ENCODE results near the gene OR52A1. TPM values are rescaled to one million over a fixed set of nuclear protein-coding genes. Genes with fewer than 3 reads are reported as not detected.

The OR52A1 gene
- total RNA-seq, 2 experiments from 2014 or later = not detected

DNA sequence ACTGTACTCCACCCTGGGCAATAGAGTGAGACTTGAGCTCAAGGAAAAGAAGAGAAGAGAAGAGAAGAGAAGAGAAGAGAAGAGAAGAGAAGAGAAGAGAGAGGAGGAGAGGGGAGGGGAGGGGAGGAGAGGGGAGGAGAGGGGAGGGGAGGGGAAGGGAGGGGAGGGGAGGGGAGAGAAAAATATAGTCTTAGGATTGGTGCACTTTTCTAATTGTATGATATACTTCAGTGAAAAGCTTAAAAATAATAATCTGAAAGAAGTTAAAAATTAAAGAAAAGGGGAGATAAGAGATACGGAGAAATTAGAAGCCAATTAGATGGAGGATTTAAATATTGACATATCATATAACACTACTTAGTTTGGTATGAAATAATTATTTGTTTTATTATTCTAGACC is 35.7 kb downstream of the OR52A1 start:
- H3K4me3 Mint-ChIP-seq = no peak overlapping the region
- no peaks in the 10 kb centered on the region for H3K4me1 Mint-ChIP-seq
- CTCF ChIA-PET = no interaction called here
- H3K9me3 Mint-ChIP-seq (ENCODE audit: low read depth) = no peaks in the 10 kb centered on the region
- no peaks in the 10 kb centered on the region for H3K36me3 Mint-ChIP-seq
- DNase-seq (no peak), ATAC-seq (no peak)
- H3K27ac Mint-ChIP-seq = no peak overlapping the region
- peaks cover 4% of the 10 kb centered on the region for H3K27me3 Mint-ChIP-seq

DNA sequence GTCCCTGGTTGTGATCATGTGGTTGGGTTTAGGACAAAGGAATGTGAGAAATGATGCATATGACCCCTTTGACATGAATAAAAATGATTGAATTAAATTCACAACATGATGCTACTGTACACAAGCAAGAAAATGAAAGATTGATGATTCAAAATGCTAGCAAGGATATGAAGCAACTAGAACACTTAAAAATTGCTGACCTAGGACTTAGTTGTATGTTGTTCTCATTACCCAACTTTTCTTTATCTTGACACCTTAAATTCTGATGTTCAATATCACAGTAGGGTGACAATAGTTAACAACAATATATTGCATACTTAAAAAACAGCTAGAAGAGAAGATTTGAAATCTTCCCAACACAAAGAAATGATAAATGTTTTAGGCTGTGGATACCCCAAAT is 37.0 kb downstream of the OR52A1 start:
- no peak for ATAC-seq
- Mint-ChIP-seq H3K27ac (no peak overlapping the region), H3K4me1 (no peaks in the 10 kb centered on the region), H3K27me3 (peaks cover 4% of the 10 kb centered on the region), H3K36me3 (no peaks in the 10 kb centered on the region), H3K9me3 (ENCODE audit: low read depth) (no peaks in the 10 kb centered on the region), H3K4me3 (no peak overlapping the region)
- CTCF ChIA-PET = no interaction called here
- DNase-seq = no peak

DNA sequence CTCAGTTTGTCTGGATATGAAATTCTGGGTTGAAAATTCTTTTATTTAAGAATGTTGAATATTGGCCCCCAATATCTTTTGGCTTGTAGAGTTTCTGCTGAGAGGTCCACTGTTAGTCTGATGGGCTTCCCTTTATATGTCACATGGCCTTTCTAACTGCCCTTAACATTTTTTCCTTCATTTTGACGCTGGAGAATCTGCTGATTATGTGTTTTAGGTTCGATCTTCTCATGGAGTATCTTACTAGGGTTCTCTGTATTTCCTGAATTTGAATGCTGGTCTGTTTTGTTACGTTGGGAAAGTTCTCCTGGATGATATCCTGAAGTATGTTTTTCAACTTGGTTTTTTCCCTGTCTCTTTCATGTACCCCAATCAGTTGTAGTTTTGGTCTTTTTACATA is 39.2 kb downstream of the OR52A1 start:
- no peak for DNase-seq
- Mint-ChIP-seq H3K4me1 (no peaks in the 10 kb centered on the region), H3K36me3 (no peaks in the 10 kb centered on the region), H3K27me3 (peaks cover 2% of the 10 kb centered on the region), H3K4me3 (no peak overlapping the region), H3K9me3 (ENCODE audit: low read depth) (no peaks in the 10 kb centered on the region), H3K27ac (no peak overlapping the region)
- CTCF ChIA-PET = no interaction called here
- no peak for ATAC-seq

DNA sequence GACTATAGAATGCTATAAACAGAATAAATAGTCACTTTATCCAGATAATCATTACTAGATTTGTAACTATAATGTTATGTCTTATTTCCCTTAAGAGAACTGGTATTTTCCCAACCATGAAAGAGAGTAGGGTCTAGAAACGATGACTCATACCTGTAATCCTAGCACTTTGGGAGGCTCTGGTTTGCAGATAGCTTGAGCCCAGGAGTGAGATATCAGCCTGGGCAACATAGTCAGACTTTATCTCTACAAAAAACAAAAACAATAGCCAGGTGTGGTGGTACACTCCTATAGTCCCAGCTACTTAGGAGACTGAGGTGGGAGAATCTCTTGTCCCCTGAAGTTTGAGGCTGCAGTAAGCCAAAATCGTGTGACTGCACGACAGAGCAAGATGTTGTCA is 47.3 kb downstream of the OR52A1 start:
- ATAC-seq (no peak), DNase-seq (no peak)
- no peak overlapping the region for H3K4me3 Mint-ChIP-seq
- no peaks in the 10 kb centered on the region for H3K27me3 Mint-ChIP-seq
- H3K4me1 Mint-ChIP-seq = no peaks in the 10 kb centered on the region
- no peaks in the 10 kb centered on the region for H3K36me3 Mint-ChIP-seq
- H3K9me3 Mint-ChIP-seq (ENCODE audit: low read depth) = no peaks in the 10 kb centered on the region
- no peak overlapping the region for H3K27ac Mint-ChIP-seq
- CTCF ChIA-PET = no interaction called here

DNA sequence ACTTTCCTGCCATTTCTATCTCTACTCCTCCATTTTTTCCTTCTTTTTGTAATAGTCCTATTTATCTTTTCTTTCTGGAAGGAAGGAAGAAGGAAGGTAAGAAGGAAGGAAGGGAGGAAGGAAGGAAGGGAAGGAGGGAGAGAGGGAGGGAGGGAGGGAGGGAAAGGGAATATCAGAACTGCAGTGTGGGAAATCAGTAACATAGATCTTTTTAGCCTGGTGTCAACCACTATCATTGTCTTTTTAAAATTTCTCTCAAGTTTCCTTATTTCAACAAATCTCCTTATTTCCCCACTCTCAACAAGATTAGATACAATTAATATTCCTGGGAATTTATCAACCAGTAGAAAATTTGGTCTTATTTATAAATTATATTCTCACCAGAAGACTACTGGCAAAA is 51.5 kb downstream of the OR52A1 start:
- no peaks in the 10 kb centered on the region for H3K36me3 Mint-ChIP-seq
- H3K4me3 Mint-ChIP-seq = no peak overlapping the region
- H3K27me3 Mint-ChIP-seq = no peaks in the 10 kb centered on the region
- CTCF ChIA-PET = no interaction called here
- H3K27ac Mint-ChIP-seq = no peak overlapping the region
- DNase-seq (no peak), ATAC-seq (no peak)
- H3K4me1 Mint-ChIP-seq = no peaks in the 10 kb centered on the region
- no peaks in the 10 kb centered on the region for H3K9me3 Mint-ChIP-seq (ENCODE audit: low read depth)

DNA sequence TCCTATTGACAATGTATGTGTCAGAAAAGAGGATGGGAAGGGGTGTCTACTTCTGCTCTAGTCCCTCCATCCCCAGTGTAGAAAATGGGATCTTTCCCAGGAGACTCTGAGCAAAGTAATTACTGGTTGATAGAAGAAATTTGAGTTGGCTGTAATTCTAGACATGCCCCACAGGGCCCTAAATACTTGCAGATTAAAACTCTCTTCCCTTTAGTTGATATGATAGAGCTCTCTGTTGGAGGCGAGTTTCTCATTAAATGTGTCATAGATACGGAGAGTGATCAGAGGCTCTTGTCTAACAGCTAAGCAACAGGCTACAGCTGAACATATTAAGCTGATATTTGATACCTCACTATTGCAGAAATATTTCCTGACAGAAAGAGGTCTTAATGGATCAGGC is 52.3 kb downstream of the OR52A1 start:
- ATAC-seq = no peak
- no peak for DNase-seq
- H3K4me1 Mint-ChIP-seq = no peaks in the 10 kb centered on the region
- CTCF ChIA-PET = no interaction called here
- no peaks in the 10 kb centered on the region for H3K27me3 Mint-ChIP-seq
- no peak overlapping the region for H3K27ac Mint-ChIP-seq
- no peak overlapping the region for H3K4me3 Mint-ChIP-seq
- no peaks in the 10 kb centered on the region for H3K9me3 Mint-ChIP-seq (ENCODE audit: low read depth)
- H3K36me3 Mint-ChIP-seq = no peaks in the 10 kb centered on the region

DNA sequence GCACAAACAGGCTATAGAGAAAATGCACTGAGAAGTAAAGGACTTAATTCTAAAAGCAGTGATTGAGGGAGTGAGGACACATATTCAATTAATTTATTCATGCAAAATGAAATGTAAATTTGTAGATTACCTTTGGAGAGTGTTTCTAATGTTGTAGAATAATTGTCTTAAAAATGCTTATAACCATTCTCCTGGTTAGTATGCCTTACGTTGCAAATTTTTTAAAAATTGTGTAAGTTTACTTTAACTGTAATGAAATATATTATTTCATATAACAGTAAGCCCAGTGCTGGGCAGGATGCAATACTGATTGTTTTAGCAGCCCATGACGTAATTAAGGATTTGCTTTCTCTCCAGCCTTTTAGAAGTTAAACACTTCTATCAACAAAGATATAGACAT is 58.5 kb downstream of the OR52A1 start:
- Mint-ChIP-seq H3K27ac (no peak overlapping the region), H3K36me3 (no peaks in the 10 kb centered on the region), H3K4me3 (no peak overlapping the region), H3K9me3 (ENCODE audit: low read depth) (no peaks in the 10 kb centered on the region), H3K27me3 (no peaks in the 10 kb centered on the region), H3K4me1 (no peaks in the 10 kb centered on the region)
- CTCF ChIA-PET = no interaction called here
- ATAC-seq (no peak), DNase-seq (no peak)

Other genes with a start within 250 kb of the OR52A1 start
- not detected for gene OR51G2, start 235.4 kb downstream of the OR52A1 start, total RNA-seq
- gene OR51G1, start 230.4 kb downstream of the OR52A1 start, total RNA-seq = not detected
- gene OR51A4, start 207.2 kb downstream of the OR52A1 start, total RNA-seq = not detected
- not detected for gene OR51A2, start 199.0 kb downstream of the OR52A1 start, total RNA-seq
- gene OR51L1, start 159.9 kb downstream of the OR52A1 start, total RNA-seq = not detected
- gene OR52J3, start 108.2 kb downstream of the OR52A1 start, total RNA-seq = not detected
- gene OR52E2, start 95.1 kb downstream of the OR52A1 start, total RNA-seq = not detected
- not detected for gene OR52E1, start 85.2 kb downstream of the OR52A1 start, total RNA-seq
- not detected for gene OR52A5, start 16.4 kb downstream of the OR52A1 start, total RNA-seq
- not detected for gene OR51V1, start 45.9 kb upstream of the OR52A1 start, total RNA-seq
- gene HBB, start 72.3 kb upstream of the OR52A1 start, total RNA-seq = not detected
- not detected for gene HBD, start 79.7 kb upstream of the OR52A1 start, total RNA-seq
- gene HBG1, start 95.1 kb upstream of the OR52A1 start, total RNA-seq = not detected
- gene HBG2, start 100.0 kb upstream of the OR52A1 start, total RNA-seq = not detected
- not detected for gene HBE1, start 115.2 kb upstream of the OR52A1 start, total RNA-seq
- gene OR51B4, start 147.2 kb upstream of the OR52A1 start, total RNA-seq = not detected
- not detected for gene OR51B2, start 169.5 kb upstream of the OR52A1 start, total RNA-seq
- gene OR51B5, start 188.8 kb upstream of the OR52A1 start, total RNA-seq = under 1 TPM in 1 of 2 experiments, not detected in 1; 0.47 TPM
- not detected for gene OR51B6, start 196.8 kb upstream of the OR52A1 start, total RNA-seq
- gene OR51M1, start 229.1 kb upstream of the OR52A1 start, total RNA-seq = not detected